Endometrium (tissue), 2 donors: ENCODE results near the gene GOLM1.

Source experiments
- FAIRE-seq: peaks from 2 replicates; lab custom pipeline; 2012; peaks lifted over from hg19 to GRCh38; lab: Jason Lieb, UNC
- donor health status: control.
- donor health status: control.

Gene GOLM1

DNA sequence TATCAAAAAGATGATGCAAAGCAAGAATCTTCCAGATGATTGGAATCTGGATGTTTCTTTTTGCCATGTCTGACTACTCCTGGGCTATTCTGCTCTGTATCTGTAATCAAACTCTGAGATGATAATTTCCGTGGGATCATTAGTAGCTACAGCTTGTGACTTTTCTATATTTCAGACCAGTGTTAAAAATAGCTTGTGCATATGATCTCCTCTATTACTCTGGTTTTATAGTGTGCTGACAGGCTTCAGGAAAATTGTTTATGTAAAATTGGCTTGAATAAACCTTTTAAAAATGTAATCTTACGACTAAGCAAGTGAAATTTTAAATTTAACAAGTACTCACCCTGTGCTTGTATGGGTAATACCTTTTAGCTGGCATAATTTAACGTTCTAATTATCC is 118.0 kb downstream of the GOLM1 start:
- no peak for FAIRE-seq

DNA sequence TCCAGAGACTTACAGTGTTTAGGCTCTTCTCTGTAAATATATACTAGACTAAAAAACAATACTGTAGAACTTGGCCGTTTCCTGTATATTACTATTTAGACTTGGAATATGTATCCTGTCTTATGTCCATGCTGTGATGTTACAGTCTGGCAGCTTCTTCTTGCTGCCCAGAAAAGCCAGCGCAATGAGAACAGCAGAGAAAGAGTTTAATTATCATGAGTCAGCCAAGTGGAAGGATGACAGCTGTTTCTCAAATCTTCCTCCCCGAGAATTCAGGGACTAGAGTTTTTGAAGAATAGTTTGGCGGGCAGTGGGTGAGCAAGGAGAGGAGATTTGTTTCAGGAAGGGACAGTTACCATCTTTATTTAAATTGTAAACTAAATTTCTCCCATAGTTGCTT is 120.9 kb downstream of the GOLM1 start:
- no peak for FAIRE-seq
